HG03045 (cell line): Measurements from ENCODE around the gene TRAF7.
A peak's percentile ranks its signal among the peaks of the same experiment; 100 is the strongest.

Source experiments
- ATAC-seq: cut with Tn5 transposase; IDR thresholded peaks from one replicate; pipeline ENCODE4 v1.9.1; 2021; ENCODE audit warnings: mild to moderate bottlenecking, moderate library complexity; ENCODE audit not compliant: unreplicated experiment

The TRAF7 gene

GRCh38 chr16:2147378-2147777, 8.2 kb upstream of the TRAF7 start:
- no peak for ATAC-seq

- peak; percentile 32 for ATAC-seq
Observed at GRCh38 chr16:2147981-2148671, 7.5 kb upstream of the TRAF7 start, which contains the start of gene RAB26. Gene RAB26, plus strand, starts transcription at chr16:2148625. Its CDS starts 159 bp downstream, at chr16:2148784.

- ATAC-seq, result no peak
Observed at GRCh38 chr16:2148714-2149629, 6.6 kb upstream of the TRAF7 start.

GRCh38 chr16:2149630-2150417, 5.8 kb upstream of the TRAF7 start:
- no peak for ATAC-seq

- no peak for ATAC-seq
Observed at GRCh38 chr16:2150418-2151187, 5.0 kb upstream of the TRAF7 start.

GRCh38 chr16:2151188-2152091, 4.1 kb upstream of the TRAF7 start:
- ATAC-seq, result no peak

GRCh38 chr16:2152695-2153506, 2.7 kb upstream of the TRAF7 start:
- no peak for ATAC-seq

GRCh38 chr16:2154533-2155090, 970 bp upstream of the TRAF7 start:
- no peak for ATAC-seq

GRCh38 chr16:2155977-2156848, 631 bp downstream of the TRAF7 start:
- no peak for ATAC-seq

GRCh38 chr16:2156849-2157224, 1.3 kb downstream of the TRAF7 start:
- ATAC-seq, result no peak

GRCh38 chr16:2157480-2158261, 2.1 kb downstream of the TRAF7 start:
- no peak for ATAC-seq

GRCh38 chr16:2158262-2158638, 2.7 kb downstream of the TRAF7 start:
- ATAC-seq, result no peak

GRCh38 chr16:2159175-2159838, 3.7 kb downstream of the TRAF7 start:
- no peak for ATAC-seq

- no peak for ATAC-seq
Observed at GRCh38 chr16:2160915-2161551, 5.5 kb downstream of the TRAF7 start.

- no peak for ATAC-seq
Observed at GRCh38 chr16:2161911-2162310, 6.3 kb downstream of the TRAF7 start.

GRCh38 chr16:2162676-2163118, 7.1 kb downstream of the TRAF7 start:
- no peak for ATAC-seq
